ENCODE measurements around the gene MRPS7. TPM values are rescaled to one million over a fixed set of nuclear protein-coding genes. Genes with fewer than 3 reads are reported as not detected.

Gene MRPS7
- total RNA-seq, 1 experiment from 2014 or later = 51.3 TPM

DNA sequence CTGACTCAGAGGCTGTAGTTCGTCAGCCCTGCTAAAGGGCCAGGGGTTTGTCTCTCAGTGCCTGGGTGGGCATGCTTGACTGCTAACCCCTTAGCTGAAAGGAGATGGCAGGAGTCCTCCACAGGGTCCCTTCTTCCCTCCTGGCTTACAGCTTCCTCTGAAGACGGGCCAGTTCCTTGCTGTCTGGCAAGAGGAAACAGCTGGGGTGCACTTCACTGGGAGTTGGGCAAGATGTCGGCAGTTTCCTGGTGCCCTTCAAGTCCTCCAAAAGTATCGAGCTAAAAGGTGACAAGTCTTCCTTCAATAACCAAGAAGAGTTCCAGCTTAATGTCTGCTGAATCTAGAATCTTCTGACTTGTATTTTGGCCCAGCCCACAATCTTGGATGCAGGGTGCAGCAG lies 32.8 kb upstream of the MRPS7 start:
- BruUV-seq (replicated peaks) = no TSS peak
- Histone ChIP-seq H3K4me3 (no peak overlapping the region), H3F3A (ENCODE audit: insufficient read depth, low read depth) (0 out of 2 replicates have a peak, but pooled peaks cover 4% of the 10 kb centered on the region), H3K9me3 (ENCODE audit: insufficient read depth, low read depth) (no peaks in the 10 kb centered on the region), H3K4me2 (no peak overlapping the region), H3K4me1 (replicated peaks; ENCODE audit: insufficient read depth) (no peaks in the 10 kb centered on the region), H2AFZ (no peak overlapping the region), H3K9me2 (ENCODE audit: insufficient read depth) (no peaks in the 10 kb centered on the region), H3K27me3 (ENCODE audit: insufficient read depth, low read depth) (no peaks in the 10 kb centered on the region), H3K27ac (no peak overlapping the region), H3K79me2 (ENCODE audit: low read depth) (no peaks in the 10 kb centered on the region), H4K20me1 (ENCODE audit: insufficient read depth) (0 out of 2 replicates have a peak, but pooled peaks cover 7% of the 10 kb centered on the region), H3K36me3 (ENCODE audit: low read depth) (peaks cover 19% of the 10 kb centered on the region; the same call in 1 of the 2 replicates)
- intact Hi-C loops (cut with micrococcal nuclease; ENCODE audit: unreplicated experiment) = no loop called here
- POLR2A ChIA-PET (ENCODE audit: unreplicated experiment) = interaction anchor here (0.6 kb wide), 1 partner anchor 40 kb away, joined by 18 read pairs; no protein-coding TSS in a partner anchor
- CTCF ChIA-PET = interaction anchor here (0.6 kb wide), 1 partner anchor 88 kb away, joined by 4 read pairs; no protein-coding TSS in a partner anchor
- no peak for DNase-seq
- TF ChIP-seq CTCF (conservative IDR thresholded peaks at IDR 0.05) (no peak), EZH2 (IDR thresholded peaks at IDR 0.05; ENCODE audit: low read depth) (no peak)

DNA sequence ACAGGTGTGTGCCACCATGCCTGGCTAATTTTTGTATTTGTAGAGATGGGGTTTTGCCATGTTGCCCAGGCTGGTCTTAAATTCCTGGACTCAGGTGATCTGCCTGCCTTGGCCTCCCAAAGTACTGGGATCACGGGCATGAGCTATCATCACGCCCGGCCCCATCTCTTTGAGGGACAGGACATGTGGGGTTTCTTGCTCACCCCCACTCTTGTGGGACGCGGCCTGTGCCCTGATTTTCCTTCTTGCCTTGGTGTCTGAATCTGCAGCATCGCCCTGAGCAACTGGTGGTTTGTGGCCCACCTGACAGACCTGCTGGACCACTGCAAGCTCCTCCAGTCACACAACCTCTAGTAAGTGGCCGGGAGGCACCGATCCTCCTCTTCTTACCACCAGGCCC lies 30.6 kb upstream of the MRPS7 start:
- Histone ChIP-seq H3K27ac (no peak overlapping the region), H3K9me3 (ENCODE audit: insufficient read depth, low read depth) (no peaks in the 10 kb centered on the region), H3K4me3 (no peak overlapping the region), H3K36me3 (ENCODE audit: low read depth) (0 out of 2 replicates have a peak, but pooled peaks cover 23% of the 10 kb centered on the region), H3K27me3 (ENCODE audit: insufficient read depth, low read depth) (no peaks in the 10 kb centered on the region), H3K9me2 (ENCODE audit: insufficient read depth) (no peaks in the 10 kb centered on the region), H3K79me2 (ENCODE audit: low read depth) (no peaks in the 10 kb centered on the region), H3F3A (ENCODE audit: insufficient read depth, low read depth) (peaks cover 26% of the 10 kb centered on the region; the same call in 1 of the 2 replicates), H3K4me1 (replicated peaks; ENCODE audit: insufficient read depth) (no peaks in the 10 kb centered on the region), H4K20me1 (ENCODE audit: insufficient read depth) (0 out of 2 replicates have a peak, but pooled peaks cover 7% of the 10 kb centered on the region), H2AFZ (no peak overlapping the region), H3K4me2 (no peak overlapping the region)
- POLR2A ChIA-PET (ENCODE audit: unreplicated experiment) = interaction anchor here (0.6 kb wide), 1 partner anchor 50 kb away, joined by 4 read pairs; no protein-coding TSS in a partner anchor
- CTCF ChIA-PET = no interaction called here
- no peak for DNase-seq
- intact Hi-C loops (cut with micrococcal nuclease; ENCODE audit: unreplicated experiment) = no loop called here
- BruUV-seq (replicated peaks) = no TSS peak
- no peak for TF ChIP-seq EZH2 (IDR thresholded peaks at IDR 0.05; ENCODE audit: low read depth)
- TF ChIP-seq CTCF (conservative IDR thresholded peaks at IDR 0.05) = no peak

- H2AFZ ChIP-seq = no peak overlapping the region
- TF ChIP-seq EZH2 (IDR thresholded peaks at IDR 0.05; ENCODE audit: low read depth) (no peak), CTCF (conservative IDR thresholded peaks at IDR 0.05) (no peak)
- POLR2A ChIA-PET (ENCODE audit: unreplicated experiment) = interaction anchor here (0.7 kb wide), 1 partner anchor 18 kb away, joined by 3 read pairs; no protein-coding TSS in a partner anchor
- no peak overlapping the region for H3K4me3 ChIP-seq
- CTCF ChIA-PET = no interaction called here
- H3K9me2 ChIP-seq (ENCODE audit: insufficient read depth) = no peaks in the 10 kb centered on the region
- 0 out of 2 replicates have a peak, but pooled peaks cover 23% of the 10 kb centered on the region for H3K36me3 ChIP-seq (ENCODE audit: low read depth)
- H3K79me2 ChIP-seq (ENCODE audit: low read depth) = no peaks in the 10 kb centered on the region
- intact Hi-C loops (cut with micrococcal nuclease; ENCODE audit: unreplicated experiment) = no loop called here
- no peaks in the 10 kb centered on the region for H3K4me1 ChIP-seq (replicated peaks; ENCODE audit: insufficient read depth)
- no peak overlapping the region for H3K27ac ChIP-seq
- peaks cover 34% of the 10 kb centered on the region; the same call in 1 of the 2 replicates for H3F3A ChIP-seq (ENCODE audit: insufficient read depth, low read depth)
- DNase-seq = no peak
- BruUV-seq (replicated peaks) = no TSS peak
- H4K20me1 ChIP-seq (ENCODE audit: insufficient read depth) = no peaks in the 10 kb centered on the region
- H3K4me2 ChIP-seq = no peak overlapping the region
- no peaks in the 10 kb centered on the region for H3K9me3 ChIP-seq (ENCODE audit: insufficient read depth, low read depth)
- no peaks in the 10 kb centered on the region for H3K27me3 ChIP-seq (ENCODE audit: insufficient read depth, low read depth)
Observed at GRCh38 chr17:75231741-75232464, 29.8 kb upstream of the MRPS7 start.
